ENCODE data around the gene RAB40C.

GRCh38 chr16:675884-676564 is 86.2 kb downstream of the RAB40C start:
- no peak for TF ChIP-seq POLR2A (IDR thresholded peaks at IDR 0.05)
- no peak for TF ChIP-seq CTCF (IDR thresholded peaks at IDR 0.05)

All from lower leg skin (tissue), 3 donors.